Measurements from ENCODE around the gene METTL22. TPM values are rescaled to one million over a fixed set of nuclear protein-coding genes. Genes with fewer than 3 reads are reported as not detected.

Gene METTL22
- total RNA-seq, 1 donor from 2014 or later: 40.6 TPM

GRCh38 chr16:8590811-8591210 lies 30.7 kb upstream of the METTL22 start:
- DNase-seq (ENCODE audit: low spot score): no peak
- intact Hi-C loops (cut with DNase I): no loop called here
- ATAC-seq: no peak

GRCh38 chr16:8591451-8591850 lies 30.0 kb upstream of the METTL22 start:
- DNase-seq (ENCODE audit: low spot score): no peak
- no peak for ATAC-seq
- intact Hi-C loops (cut with DNase I): no loop called here

GRCh38 chr16:8594149-8594666 lies 27.3 kb upstream of the METTL22 start:
- intact Hi-C loops (cut with DNase I): no loop called here
- DNase-seq (ENCODE audit: low spot score): no peak
- ATAC-seq: no peak

GRCh38 chr16:8595783-8596182 lies 25.7 kb upstream of the METTL22 start:
- ATAC-seq: no peak
- DNase-seq (ENCODE audit: low spot score): no peak
- intact Hi-C loops (cut with DNase I): no loop called here

GRCh38 chr16:8596581-8596980 lies 24.9 kb upstream of the METTL22 start:
- DNase-seq (ENCODE audit: low spot score) (no peak), ATAC-seq (no peak)
- intact Hi-C loops (cut with DNase I): no loop called here

GRCh38 chr16:8600144-8600775 lies 21.2 kb upstream of the METTL22 start:
- intact Hi-C loops (cut with DNase I): no loop called here
- DNase-seq (ENCODE audit: low spot score) (no peak), ATAC-seq (no peak)

- no peak for DNase-seq (ENCODE audit: low spot score)
- intact Hi-C loops (cut with DNase I): no loop called here
- no peak for ATAC-seq
Observed at GRCh38 chr16:8605554-8605953, 15.9 kb upstream of the METTL22 start.

GRCh38 chr16:8607214-8607613 lies 14.3 kb upstream of the METTL22 start:
- no peak for ATAC-seq
- intact Hi-C loops (cut with DNase I): no loop called here
- DNase-seq (ENCODE audit: low spot score): no peak

- ATAC-seq (no peak), DNase-seq (ENCODE audit: low spot score) (no peak)
- intact Hi-C loops (cut with DNase I): no loop called here
Observed at GRCh38 chr16:8611122-8611521, 10.4 kb upstream of the METTL22 start.

- no peak for ATAC-seq
- intact Hi-C loops (cut with DNase I): no loop called here
- no peak for DNase-seq (ENCODE audit: low spot score)
Observed at GRCh38 chr16:8611886-8612600, 9.5 kb upstream of the METTL22 start.

GRCh38 chr16:8614435-8615029 lies 7.0 kb upstream of the METTL22 start:
- DNase-seq (ENCODE audit: low spot score): no peak
- intact Hi-C loops (cut with DNase I): no loop called here
- ATAC-seq: no peak

- ATAC-seq (no peak), DNase-seq (ENCODE audit: low spot score) (no peak)
- intact Hi-C loops (cut with DNase I): no loop called here
Observed at GRCh38 chr16:8619671-8620370, 1.7 kb upstream of the METTL22 start.

- intact Hi-C loops (cut with DNase I): no loop called here
- ATAC-seq (no peak), DNase-seq (ENCODE audit: low spot score) (no peak)
Observed at GRCh38 chr16:8620535-8620934, 963 bp upstream of the METTL22 start.

GRCh38 chr16:8621222-8621571 lies 301 bp upstream of the METTL22 start:
- no peak for DNase-seq (ENCODE audit: low spot score)
- intact Hi-C loops (cut with DNase I): no loop called here
- ATAC-seq: no peak

- ATAC-seq (no peak), DNase-seq (ENCODE audit: low spot score) (no peak)
- intact Hi-C loops (cut with DNase I): no loop called here
Observed at GRCh38 chr16:8622315-8622656, 788 bp downstream of the METTL22 start.

GRCh38 chr16:8623634-8624033 lies 2.1 kb downstream of the METTL22 start:
- no peak for DNase-seq (ENCODE audit: low spot score)
- ATAC-seq: no peak
- intact Hi-C loops (cut with DNase I): no loop called here

GRCh38 chr16:8625491-8626087 lies 4.1 kb downstream of the METTL22 start:
- intact Hi-C loops (cut with DNase I): no loop called here
- ATAC-seq (no peak), DNase-seq (ENCODE audit: low spot score) (no peak)

- intact Hi-C loops (cut with DNase I): no loop called here
- no peak for DNase-seq (ENCODE audit: low spot score)
- ATAC-seq: no peak
Observed at GRCh38 chr16:8626946-8627345, 5.4 kb downstream of the METTL22 start.

- ATAC-seq (no peak), DNase-seq (ENCODE audit: low spot score) (no peak)
- intact Hi-C loops (cut with DNase I): no loop called here
Observed at GRCh38 chr16:8627456-8627855, 6.0 kb downstream of the METTL22 start.

All from sciatic nerve (tissue), 2 donors.